Measurements from ENCODE around the gene MACROD2. TPM values are rescaled to one million over a fixed set of nuclear protein-coding genes. Genes with fewer than 3 reads are reported as not detected.

Gene MACROD2
- total RNA-seq, 4 donors from 2014 or later, result 10.0 to 24.0 (median 17.0) TPM

DNA sequence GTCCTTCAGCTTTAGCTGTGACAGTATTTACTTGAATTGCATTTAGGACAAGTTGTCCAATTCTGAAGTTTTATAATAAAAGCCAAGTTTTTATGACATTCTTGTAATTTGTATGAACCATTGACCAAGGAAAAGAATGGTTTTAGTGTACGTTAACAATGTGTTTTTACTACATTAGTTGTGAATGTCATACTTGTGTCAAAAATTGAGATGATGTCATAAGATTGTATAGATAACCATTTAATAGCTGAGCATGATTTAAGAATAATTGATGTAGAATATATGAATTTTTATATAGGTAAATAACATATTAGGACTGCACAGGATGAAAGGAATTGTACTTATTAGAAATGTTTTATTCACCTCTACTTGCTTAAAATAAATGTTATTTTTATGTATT lies 102.9 kb downstream of the MACROD2 start:
- intact Hi-C loops (cut with DNase I; ENCODE audit: low total_unique reads), result no loop called here
- TF ChIP-seq POLR2A (IDR thresholded peaks at IDR 0.05) (no peak), CTCF (IDR thresholded peaks at IDR 0.05) (no peak)
- H3K4me3 ChIP-seq (ENCODE audit: low read depth, poor library complexity, severe bottlenecking), result no peak overlapping the region
- no peak for DNase-seq (ENCODE audit: low spot score in 2 of 2)
- 76 to 77% methylated on average over 1 of the region's 1 CpG for WGBS, 2 donors

DNA sequence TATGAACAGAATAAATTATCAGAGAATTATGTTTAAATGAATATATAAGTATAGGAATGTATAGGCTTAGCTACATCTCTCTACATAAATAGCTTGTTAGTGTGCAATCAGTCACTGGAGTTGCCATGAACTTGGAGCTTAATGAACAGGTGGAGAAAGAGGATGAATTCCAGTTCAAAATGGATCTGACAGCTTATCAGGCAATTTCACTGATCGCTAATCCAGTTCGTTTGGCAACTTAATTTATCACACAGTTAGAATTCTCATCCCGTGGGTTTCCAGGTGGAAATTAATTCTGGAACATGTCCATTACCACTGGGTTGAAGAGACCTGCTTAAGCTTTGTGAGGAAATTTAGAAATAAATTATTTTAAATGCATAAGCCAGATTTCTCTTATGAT lies 118.1 kb downstream of the MACROD2 start:
- no peak for TF ChIP-seq CTCF (IDR thresholded peaks at IDR 0.05)
- no peak for TF ChIP-seq POLR2A (IDR thresholded peaks at IDR 0.05)
- DNase-seq (ENCODE audit: low spot score in 2 of 2), result no peak
- intact Hi-C loops (cut with DNase I; ENCODE audit: low total_unique reads), result no loop called here
- H3K4me3 ChIP-seq (ENCODE audit: low read depth, poor library complexity, severe bottlenecking), result no peak overlapping the region
- WGBS, 2 donors, result 34 to 51% methylated on average over 3 of the region's 3 CpGs

GRCh38 chr20:14114065-14114704 lies 118.9 kb downstream of the MACROD2 start:
- intact Hi-C loops (cut with DNase I; ENCODE audit: low total_unique reads), result no loop called here
- DNase-seq (ENCODE audit: low spot score in 2 of 2), result no peak
- TF ChIP-seq POLR2A (IDR thresholded peaks at IDR 0.05) (no peak), CTCF (IDR thresholded peaks at IDR 0.05) (no peak)
- no peak overlapping the region for H3K4me3 ChIP-seq (ENCODE audit: low read depth, poor library complexity, severe bottlenecking)
- WGBS, 2 donors, result 70 to 72% methylated on average over 3 of the region's 3 CpGs

DNA sequence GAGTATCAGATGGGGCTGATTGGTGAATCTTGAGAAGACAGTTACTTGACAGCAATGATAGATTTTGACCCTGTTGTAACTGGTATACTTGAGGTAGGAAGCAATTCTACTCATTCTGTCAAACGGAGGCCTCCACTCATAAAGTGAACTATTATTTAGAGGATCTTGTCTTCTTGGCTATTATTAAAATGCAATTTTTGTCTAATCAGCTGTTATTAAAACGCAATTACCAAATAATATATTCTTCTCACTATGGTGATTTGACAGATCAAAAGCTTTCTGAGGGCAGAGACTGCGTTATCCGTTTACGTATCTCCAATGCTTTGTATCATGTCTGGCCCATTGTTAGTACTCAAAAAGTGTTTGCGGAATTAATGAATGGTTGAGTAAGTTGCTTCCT lies 120.7 kb downstream of the MACROD2 start:
- WGBS, 2 donors, result 94 to 96% methylated on average over 6 of the region's 6 CpGs
- no peak overlapping the region for H3K4me3 ChIP-seq (ENCODE audit: low read depth, poor library complexity, severe bottlenecking)
- no peak for DNase-seq (ENCODE audit: low spot score in 2 of 2)
- intact Hi-C loops (cut with DNase I; ENCODE audit: low total_unique reads), result no loop called here
- no peak for TF ChIP-seq CTCF (IDR thresholded peaks at IDR 0.05)
- TF ChIP-seq POLR2A (IDR thresholded peaks at IDR 0.05), result no peak

DNA sequence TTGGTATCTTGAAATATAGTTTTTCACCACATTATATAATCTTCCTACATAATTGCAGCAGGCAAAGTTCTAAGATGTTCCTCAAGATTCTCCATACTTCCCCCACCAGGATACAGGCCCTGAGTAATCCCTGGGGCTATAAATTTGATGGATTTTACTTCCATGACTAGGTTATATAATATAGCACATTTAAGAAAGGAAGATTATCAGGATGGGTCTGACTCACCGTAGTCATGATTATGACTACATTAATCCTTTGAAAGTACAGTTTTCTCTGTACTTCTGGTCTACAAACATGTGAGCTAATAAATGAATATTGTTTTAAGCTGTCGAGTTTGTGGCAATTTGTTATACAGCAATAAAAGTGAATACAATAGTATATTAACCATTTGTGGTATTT lies 122.5 kb downstream of the MACROD2 start:
- intact Hi-C loops (cut with DNase I; ENCODE audit: low total_unique reads), result no loop called here
- 52 to 69% methylated on average over 2 of the region's 2 CpGs for WGBS, 2 donors
- H3K4me3 ChIP-seq (ENCODE audit: low read depth, poor library complexity, severe bottlenecking), result no peak overlapping the region
- no peak for DNase-seq (ENCODE audit: low spot score in 2 of 2)
- TF ChIP-seq CTCF (IDR thresholded peaks at IDR 0.05) (no peak), POLR2A (IDR thresholded peaks at IDR 0.05) (no peak)

DNA sequence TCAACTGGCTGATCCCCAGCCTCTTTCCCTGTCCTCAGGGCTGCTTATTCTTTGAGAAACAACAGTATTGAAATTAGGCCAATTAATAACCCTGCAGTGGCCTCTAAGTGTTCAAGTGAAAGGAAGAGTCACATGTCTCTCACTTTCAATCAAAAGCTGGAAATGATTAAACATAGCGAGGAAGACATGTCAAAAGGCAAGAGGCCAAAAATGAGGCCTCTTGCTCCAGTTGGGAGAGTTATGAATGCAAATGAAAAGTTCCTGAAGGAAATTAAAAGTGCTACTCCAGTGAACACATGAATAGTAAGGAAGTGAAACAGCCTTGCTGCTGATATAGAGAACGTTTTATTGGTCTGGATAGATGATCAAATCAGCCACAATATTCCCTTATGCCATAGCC lies 131.5 kb downstream of the MACROD2 start:
- 31 to 46% methylated on average over 2 of the region's 2 CpGs for WGBS, 2 donors
- DNase-seq (ENCODE audit: low spot score in 2 of 2), result no peak
- TF ChIP-seq CTCF (IDR thresholded peaks at IDR 0.05) (no peak), POLR2A (IDR thresholded peaks at IDR 0.05) (no peak)
- H3K4me3 ChIP-seq (ENCODE audit: low read depth, poor library complexity, severe bottlenecking), result no peak overlapping the region
- intact Hi-C loops (cut with DNase I; ENCODE audit: low total_unique reads), result no loop called here
